ENCODE data around the gene LYSET.
"Not testable (repeated sequence)": the region's sequence is repeated elsewhere in the genome, so short reads cannot be mapped to it uniquely, and the experiment has no call there.

LYSET gene

DNA sequence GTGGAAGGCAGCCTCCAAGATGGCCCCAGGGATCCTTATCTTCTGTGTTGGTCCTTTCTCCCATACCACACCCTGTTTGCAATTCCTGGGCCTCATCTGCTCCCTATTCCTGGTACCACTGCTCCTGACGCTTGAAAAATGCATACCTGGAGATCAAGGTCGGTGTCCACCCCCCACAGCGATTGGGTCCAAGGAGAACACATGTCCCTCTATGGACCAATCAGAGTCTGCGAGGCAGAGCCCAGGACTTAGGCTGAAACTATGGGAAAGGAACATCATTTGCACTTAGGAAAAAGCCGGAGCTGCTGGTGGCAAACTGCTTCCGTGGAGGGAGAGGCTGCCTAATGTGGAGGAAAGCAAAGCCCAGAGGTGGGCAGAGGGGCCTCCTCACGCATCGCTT, 36.1 kb upstream of the LYSET start:
- TF ChIP-seq, protein P1, sequence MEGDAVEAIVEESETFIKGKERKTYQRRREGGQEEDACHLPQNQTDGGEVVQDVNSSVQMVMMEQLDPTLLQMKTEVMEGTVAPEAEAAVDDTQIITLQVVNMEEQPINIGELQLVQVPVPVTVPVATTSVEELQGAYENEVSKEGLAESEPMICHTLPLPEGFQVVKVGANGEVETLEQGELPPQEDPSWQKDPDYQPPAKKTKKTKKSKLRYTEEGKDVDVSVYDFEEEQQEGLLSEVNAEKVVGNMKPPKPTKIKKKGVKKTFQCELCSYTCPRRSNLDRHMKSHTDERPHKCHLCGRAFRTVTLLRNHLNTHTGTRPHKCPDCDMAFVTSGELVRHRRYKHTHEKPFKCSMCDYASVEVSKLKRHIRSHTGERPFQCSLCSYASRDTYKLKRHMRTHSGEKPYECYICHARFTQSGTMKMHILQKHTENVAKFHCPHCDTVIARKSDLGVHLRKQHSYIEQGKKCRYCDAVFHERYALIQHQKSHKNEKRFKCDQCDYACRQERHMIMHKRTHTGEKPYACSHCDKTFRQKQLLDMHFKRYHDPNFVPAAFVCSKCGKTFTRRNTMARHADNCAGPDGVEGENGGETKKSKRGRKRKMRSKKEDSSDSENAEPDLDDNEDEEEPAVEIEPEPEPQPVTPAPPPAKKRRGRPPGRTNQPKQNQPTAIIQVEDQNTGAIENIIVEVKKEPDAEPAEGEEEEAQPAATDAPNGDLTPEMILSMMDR (IDR thresholded peaks at IDR 0.05; ENCODE audit: low read depth, low read length, missing control alignments) = no peak

DNA sequence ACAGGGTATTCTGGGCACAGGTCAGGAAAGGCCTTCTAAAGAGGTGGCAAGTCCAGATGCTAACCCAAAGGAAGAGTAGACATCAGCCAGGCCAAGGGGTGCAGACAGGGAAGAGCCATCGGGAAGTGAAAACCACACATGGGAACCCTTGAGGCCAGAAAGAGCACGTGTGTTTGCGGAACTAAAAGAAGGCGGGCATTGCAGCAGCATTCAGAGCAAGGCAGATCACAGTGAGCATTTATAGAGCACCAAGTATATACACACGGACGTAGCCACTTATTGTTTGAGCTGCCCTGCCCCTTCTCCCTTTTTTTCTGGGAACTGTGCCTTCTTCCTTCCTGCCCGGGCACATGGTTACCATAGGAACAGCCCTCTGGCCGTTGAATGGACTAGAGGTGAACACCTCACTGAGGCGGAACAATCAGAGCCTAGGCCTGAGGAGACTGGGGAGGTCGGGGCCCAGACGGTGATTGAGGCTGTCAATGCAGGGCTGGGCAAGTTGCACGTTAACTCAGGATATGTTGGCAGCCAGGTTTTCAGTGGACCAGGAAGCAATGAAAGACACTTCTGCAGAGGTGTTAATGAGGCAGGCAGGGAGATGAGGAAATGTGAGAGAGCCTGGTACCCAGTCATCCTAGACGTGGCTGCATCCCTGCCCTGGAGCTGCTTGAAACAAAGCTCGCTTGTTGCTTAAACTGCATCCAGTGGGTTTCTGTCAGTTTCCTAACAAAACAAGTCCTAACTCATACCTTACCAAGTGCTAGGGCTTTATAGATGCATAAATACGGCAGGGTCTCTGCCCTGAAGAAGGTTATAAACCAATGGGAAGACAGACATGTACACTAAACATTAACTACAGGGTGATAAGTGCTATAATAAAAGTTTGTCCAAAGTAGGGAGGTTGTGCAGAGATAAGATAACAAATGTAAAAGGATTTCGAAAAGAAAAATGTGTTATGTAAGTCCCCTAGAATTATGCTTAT, 34.6 kb upstream of the LYSET start:
- DNase-seq (ENCODE audit: low read depth) = no peak
- TF ChIP-seq, protein P1 (IDR thresholded peaks at IDR 0.05; ENCODE audit: low read depth, low read length, missing control alignments) = no peak
- H3K4me3 ChIP-seq (ENCODE audit: low read depth, low read length) = no peak overlapping the region

More for the DNA sequence above, 36.1 kb upstream of the LYSET start:
- no peak overlapping the region for H3K4me3 ChIP-seq (ENCODE audit: low read depth, low read length)
- DNase-seq (ENCODE audit: low read depth) = no peak

DNA sequence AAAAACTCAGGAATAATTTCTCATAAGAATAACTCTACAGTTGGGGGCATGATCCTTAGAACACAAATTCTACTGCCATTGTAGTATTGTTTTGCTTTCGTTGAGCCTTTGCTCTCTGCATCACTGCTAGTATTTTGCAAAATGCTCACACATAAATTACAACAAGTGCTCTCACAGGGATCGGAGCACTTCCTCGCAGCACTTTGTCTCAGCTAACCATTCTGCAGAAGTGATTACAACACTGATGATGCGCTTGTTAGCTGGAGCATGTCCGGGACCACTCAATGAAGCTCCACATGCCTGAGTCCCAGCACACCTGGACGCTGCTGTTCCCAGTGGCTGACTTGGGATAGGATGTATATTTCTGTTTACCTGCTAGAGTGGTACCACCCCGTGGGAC, 32.0 kb upstream of the LYSET start:
- H3K4me3 ChIP-seq (ENCODE audit: low read depth, low read length) = no peak overlapping the region
- DNase-seq (ENCODE audit: low read depth) = no peak

DNA sequence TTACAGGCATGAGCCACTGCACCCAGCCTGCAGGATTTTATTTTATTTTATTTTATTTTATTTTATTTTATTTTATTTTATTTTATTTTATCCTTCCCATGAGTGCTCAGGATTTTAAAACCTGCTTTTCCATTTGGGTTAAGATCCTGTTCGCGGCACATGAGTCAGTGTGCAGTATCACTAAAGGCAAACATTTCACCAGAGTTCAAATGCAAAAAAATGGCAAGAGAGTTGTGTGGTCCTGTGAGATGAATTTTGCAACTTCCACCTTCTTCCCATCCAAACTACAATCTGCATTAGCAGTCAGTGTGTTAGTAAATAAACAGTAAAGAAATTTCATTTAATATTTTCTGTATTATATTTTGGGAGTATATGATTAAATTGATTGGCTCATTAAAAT, 29.4 kb upstream of the LYSET start:
- DNase-seq (ENCODE audit: low read depth) = no peak
- H3K4me3 ChIP-seq (ENCODE audit: low read depth, low read length) = no peak overlapping the region
- TF ChIP-seq, protein P1 (IDR thresholded peaks at IDR 0.05; ENCODE audit: low read depth, low read length, missing control alignments) = no peak

More for the DNA sequence above, 32.0 kb upstream of the LYSET start:
- TF ChIP-seq, protein P1 (IDR thresholded peaks at IDR 0.05; ENCODE audit: low read depth, low read length, missing control alignments) = no peak

DNA sequence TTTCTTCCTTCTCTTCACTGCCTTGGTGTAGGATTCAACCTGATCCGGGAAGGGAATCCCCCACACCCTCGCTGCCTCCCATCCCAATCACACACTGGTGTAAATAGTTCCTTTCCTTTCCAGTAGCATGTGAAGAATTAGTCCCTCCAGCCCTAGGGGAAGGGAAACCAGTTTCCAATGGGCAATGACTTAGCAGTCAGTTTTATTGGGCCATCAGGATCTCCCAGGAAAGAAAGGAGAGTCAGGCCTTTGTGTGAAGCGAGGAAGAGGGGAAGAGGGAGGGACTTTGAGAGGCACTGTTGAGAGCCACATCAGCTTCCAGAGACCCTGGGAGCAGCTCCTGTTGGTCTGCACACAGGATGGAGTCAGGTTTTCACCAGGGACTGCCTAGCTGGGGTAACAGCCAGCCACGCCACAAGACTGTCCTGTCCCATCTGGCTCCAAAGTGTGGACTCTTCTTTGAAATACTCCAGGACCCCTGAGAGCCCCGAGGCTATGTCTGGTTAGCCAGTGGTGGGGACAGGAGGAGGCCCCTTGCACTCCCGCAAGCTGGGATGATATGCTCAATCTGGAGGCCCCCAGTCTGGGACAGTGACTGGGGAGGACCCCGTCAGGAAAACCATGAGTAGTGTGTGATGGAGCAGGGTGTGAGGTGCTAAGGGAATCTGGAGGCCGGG, 28.3 kb upstream of the LYSET start:
- no peak for DNase-seq (ENCODE audit: low read depth)
- TF ChIP-seq, protein P1 (IDR thresholded peaks at IDR 0.05; ENCODE audit: low read depth, low read length, missing control alignments) = no peak
- H3K4me3 ChIP-seq (ENCODE audit: low read depth, low read length) = no peak overlapping the region

DNA sequence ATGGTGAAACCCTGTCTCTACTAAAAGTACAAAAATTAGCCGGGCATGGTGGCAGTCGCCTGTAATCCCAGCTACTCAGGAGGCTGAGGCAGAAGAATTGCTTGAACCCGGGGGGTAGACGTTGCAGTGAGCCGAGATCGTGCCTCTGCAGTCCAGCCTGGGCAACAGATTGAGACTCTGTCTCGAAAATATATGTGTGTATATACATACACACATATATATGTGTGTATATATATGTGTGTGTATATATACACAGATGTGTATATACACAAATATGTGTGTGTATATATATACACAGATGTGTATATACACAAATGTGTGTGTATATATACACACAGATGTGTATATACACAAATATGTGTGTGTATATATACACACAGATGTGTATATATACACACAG, 26.8 kb upstream of the LYSET start:
- DNase-seq (ENCODE audit: low read depth); H3K4me3 ChIP-seq (ENCODE audit: low read depth, low read length): not testable (repeated sequence)

DNA sequence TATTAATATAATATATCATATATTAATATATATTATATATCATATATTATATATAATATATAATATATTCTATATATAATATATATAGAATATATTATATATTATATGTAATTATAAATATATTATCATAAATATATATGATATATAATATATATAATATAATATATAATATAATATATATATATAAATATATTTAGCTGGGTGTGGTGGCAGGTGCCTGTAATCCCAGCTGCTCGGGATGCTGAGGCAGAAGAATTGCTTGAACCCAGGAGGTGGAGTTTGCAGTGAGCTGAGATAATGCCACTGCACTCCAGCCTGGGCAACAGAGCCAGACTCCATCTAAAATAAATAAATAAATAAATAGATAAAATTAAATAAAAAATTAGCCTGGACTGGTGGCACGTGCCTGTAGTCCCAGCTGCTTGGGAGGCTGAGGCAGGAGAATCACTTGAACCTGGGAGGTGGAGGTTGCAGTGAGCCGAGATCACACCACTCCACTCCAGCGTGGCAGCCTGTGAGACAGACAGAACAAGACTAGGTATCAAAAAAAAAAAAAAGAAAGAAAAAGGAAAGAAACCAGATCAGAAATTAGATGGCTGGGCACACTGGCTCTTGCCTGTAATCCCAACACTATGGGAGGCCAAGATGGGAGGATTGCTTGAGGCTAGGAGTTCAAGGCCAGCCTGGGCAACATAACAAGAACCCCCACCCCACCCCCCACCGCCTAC, 25.3 kb upstream of the LYSET start:
- DNase-seq (ENCODE audit: low read depth); H3K4me3 ChIP-seq (ENCODE audit: low read depth, low read length): not testable (repeated sequence)

Data from GM12864 (cell line).